ENCODE results near the gene FDX2. TPM values are rescaled to one million over a fixed set of nuclear protein-coding genes. Genes with fewer than 3 reads are reported as not detected.

The FDX2 gene
- total and polyA plus RNA-seq, 2 of the 13 experiments (the other 11 are each of a cell fraction or from before 2014, with no cell fraction given): 21.0 to 24.7 TPM

DNA sequence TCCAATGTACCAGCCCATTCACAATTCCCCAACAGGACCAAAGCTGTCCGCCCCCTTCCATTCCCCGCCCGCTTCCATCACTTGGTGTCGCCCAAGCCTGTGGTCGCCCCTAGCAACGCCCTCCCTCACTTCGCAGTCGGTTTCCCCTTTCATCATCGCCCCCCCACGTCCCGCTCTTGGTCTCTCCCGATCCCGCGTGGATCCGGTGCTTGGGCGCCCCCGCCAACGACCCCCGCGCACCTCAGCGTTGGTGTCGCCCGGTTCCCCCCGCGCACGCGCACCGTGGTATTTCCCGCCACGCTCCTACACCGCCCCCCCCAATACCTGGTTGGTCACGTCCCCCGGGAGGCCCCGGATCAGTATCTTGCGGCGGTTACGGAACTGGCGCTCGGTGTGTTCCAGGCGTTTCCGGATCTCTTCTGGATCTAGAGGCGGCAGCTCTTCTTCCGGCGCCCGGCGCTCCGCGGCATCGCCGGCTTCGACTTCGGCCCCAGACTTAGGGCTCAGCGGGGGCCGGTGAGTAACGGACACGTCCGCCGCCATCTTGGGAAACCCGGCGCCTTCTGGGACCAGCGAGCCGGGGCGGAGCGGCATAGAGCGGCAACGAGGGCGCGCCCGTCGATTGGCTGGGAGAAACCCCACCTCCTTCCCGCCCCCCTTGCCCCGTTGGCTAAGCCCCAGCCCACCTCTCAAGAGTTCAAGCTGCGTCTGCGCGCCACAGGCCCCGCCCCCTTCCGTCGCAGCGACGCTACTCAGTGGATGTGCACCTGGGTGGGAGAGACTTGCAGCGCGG, 17.3 kb upstream of the FDX2 start, which contains the start of gene RAVER1 (continued):
- TF ChIP-seq RELA (CRISPR knock-in tag; IDR thresholded peaks at IDR 0.05) (0 out of 2 replicates have a peak, but pooled peaks have one; percentile 54), TCF12 (IDR thresholded peaks at IDR 0.05) (no peak), TCF12 (CRISPR knock-in tag; IDR thresholded peaks at IDR 0.05) (peak; percentile 66; the same call in 1 of the 2 replicates), POGZ (CRISPR knock-in tag; IDR thresholded peaks at IDR 0.05) (peak; percentile 82), ZNF775 (CRISPR knock-in tag; IDR thresholded peaks at IDR 0.05; ENCODE audit: borderline replicate concordance) (peak; percentile 64; the same call in 1 of the 2 replicates), ZNF205 (CRISPR knock-in tag; IDR thresholded peaks at IDR 0.05) (0 out of 2 replicates have a peak, but pooled peaks have one; percentile 29), RBM22 (optimal IDR thresholded peaks at IDR 0.05; ENCODE audit: low read length) (no peak), ZBTB3 (CRISPR knock-in tag; IDR thresholded peaks at IDR 0.05; ENCODE audit: borderline replicate concordance, low read depth) (peak; percentile 63; the same call in 1 of the 2 replicates), NFE2L1 (CRISPR knock-in tag; IDR thresholded peaks at IDR 0.05; ENCODE audit: borderline replicate concordance) (no peak), CEBPB (IDR thresholded peaks at IDR 0.05; ENCODE audit: borderline replicate concordance, low read depth, low read length) (no peak), MEIS1 (CRISPR knock-in tag; IDR thresholded peaks at IDR 0.05; ENCODE audit: borderline replicate concordance) (peak; percentile 84; the same call in 1 of the 2 replicates), TBX2 (CRISPR knock-in tag; IDR thresholded peaks at IDR 0.05; ENCODE audit: borderline replicate concordance) (peak; percentile 78), SETDB1 (CRISPR knock-in tag; IDR thresholded peaks at IDR 0.05; ENCODE audit: borderline replicate concordance) (no peak), MLLT10 (CRISPR knock-in tag; IDR thresholded peaks at IDR 0.05) (no peak), GLI4 (CRISPR knock-in tag; IDR thresholded peaks at IDR 0.05; ENCODE audit: borderline replicate concordance) (no peak; the same call in 1 of the 2 replicates), BRCA1 (CRISPR knock-in tag; IDR thresholded peaks at IDR 0.05) (no peak), ZSCAN30 (CRISPR knock-in tag; IDR thresholded peaks at IDR 0.05) (no peak), ZNF354B (CRISPR knock-in tag; IDR thresholded peaks at IDR 0.05) (no peak), ZNF562 (CRISPR knock-in tag; IDR thresholded peaks at IDR 0.05; ENCODE audit: borderline replicate concordance) (no peak), ZFP36 (IDR thresholded peaks at IDR 0.05; ENCODE audit: borderline replicate concordance, low read depth, low read length, partially characterized antibody) (no peak), ZNF451 (CRISPR knock-in tag; IDR thresholded peaks at IDR 0.05) (peak; percentile 13; the same call in 1 of the 2 replicates), ZNF530 (CRISPR knock-in tag; IDR thresholded peaks at IDR 0.05; ENCODE audit: low read depth) (0 out of 2 replicates have a peak, but pooled peaks have one; percentile 59), ZSCAN25 (CRISPR knock-in tag; IDR thresholded peaks at IDR 0.05) (peak; percentile 72), ZNF235 (CRISPR knock-in tag; IDR thresholded peaks at IDR 0.05; ENCODE audit: borderline replicate concordance) (0 out of 2 replicates have a peak, but pooled peaks have one; percentile 35)
- TF ChIP-seq, protein P1, sequence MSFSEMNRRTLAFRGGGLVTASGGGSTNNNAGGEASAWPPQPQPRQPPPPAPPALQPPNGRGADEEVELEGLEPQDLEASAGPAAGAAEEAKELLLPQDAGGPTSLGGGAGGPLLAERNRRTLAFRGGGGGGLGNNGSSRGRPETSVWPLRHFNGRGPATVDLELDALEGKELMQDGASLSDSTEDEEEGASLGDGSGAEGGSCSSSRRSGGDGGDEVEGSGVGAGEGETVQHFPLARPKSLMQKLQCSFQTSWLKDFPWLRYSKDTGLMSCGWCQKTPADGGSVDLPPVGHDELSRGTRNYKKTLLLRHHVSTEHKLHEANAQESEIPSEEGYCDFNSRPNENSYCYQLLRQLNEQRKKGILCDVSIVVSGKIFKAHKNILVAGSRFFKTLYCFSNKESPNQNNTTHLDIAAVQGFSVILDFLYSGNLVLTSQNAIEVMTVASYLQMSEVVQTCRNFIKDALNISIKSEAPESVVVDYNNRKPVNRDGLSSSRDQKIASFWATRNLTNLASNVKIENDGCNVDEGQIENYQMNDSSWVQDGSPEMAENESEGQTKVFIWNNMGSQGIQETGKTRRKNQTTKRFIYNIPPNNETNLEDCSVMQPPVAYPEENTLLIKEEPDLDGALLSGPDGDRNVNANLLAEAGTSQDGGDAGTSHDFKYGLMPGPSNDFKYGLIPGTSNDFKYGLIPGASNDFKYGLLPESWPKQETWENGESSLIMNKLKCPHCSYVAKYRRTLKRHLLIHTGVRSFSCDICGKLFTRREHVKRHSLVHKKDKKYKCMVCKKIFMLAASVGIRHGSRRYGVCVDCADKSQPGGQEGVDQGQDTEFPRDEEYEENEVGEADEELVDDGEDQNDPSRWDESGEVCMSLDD (CRISPR knock-in tag; IDR thresholded peaks at IDR 0.05; ENCODE audit: borderline replicate concordance): no peak; the same call in 1 of the 2 replicates
- TF ChIP-seq, protein P2, sequence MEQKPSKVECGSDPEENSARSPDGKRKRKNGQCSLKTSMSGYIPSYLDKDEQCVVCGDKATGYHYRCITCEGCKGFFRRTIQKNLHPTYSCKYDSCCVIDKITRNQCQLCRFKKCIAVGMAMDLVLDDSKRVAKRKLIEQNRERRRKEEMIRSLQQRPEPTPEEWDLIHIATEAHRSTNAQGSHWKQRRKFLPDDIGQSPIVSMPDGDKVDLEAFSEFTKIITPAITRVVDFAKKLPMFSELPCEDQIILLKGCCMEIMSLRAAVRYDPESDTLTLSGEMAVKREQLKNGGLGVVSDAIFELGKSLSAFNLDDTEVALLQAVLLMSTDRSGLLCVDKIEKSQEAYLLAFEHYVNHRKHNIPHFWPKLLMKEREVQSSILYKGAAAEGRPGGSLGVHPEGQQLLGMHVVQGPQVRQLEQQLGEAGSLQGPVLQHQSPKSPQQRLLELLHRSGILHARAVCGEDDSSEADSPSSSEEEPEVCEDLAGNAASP (CRISPR knock-in tag; IDR thresholded peaks at IDR 0.05; ENCODE audit: borderline replicate concordance): no peak
